ENCODE data around the gene CACNG7.
A peak's percentile ranks its signal among the peaks of the same experiment; 100 is the strongest.

CACNG7 gene

GRCh38 chr19:53953383-53953782 lies 44.3 kb downstream of the CACNG7 start:
- peaks cover 18% of the 10 kb centered on the region for H3K27me3 ChIP-seq (ENCODE audit: insufficient read depth, low read length)
- H3K4me1 ChIP-seq (ENCODE audit: control insufficient read depth, insufficient read depth, low read length, unreplicated experiment), result peaks cover 2% of the 10 kb centered on the region
- H3K79me2 ChIP-seq (ENCODE audit: control insufficient read depth, insufficient read depth, low read length, unreplicated experiment), result no peaks in the 10 kb centered on the region
- no peak overlapping the region for H2AFZ ChIP-seq (ENCODE audit: low read length, unreplicated experiment)
- no peak overlapping the region for H3K27ac ChIP-seq (ENCODE audit: low read depth, low read length)
- H3K36me3 ChIP-seq (ENCODE audit: insufficient read depth, low read length), result no peaks in the 10 kb centered on the region
- no peak overlapping the region for H3K4me3 ChIP-seq (ENCODE audit: low read depth, low read length)

GRCh38 chr19:53957448-53958167 lies 48.5 kb downstream of the CACNG7 start:
- Histone ChIP-seq H3K4me3 (ENCODE audit: low read depth, low read length) (no peak overlapping the region), H2AFZ (ENCODE audit: low read length, unreplicated experiment) (no peak overlapping the region), H3K27ac (ENCODE audit: low read depth, low read length) (no peak overlapping the region), H3K27me3 (ENCODE audit: insufficient read depth, low read length) (peaks cover 22% of the 10 kb centered on the region), H3K4me1 (ENCODE audit: control insufficient read depth, insufficient read depth, low read length, unreplicated experiment) (peaks cover 6% of the 10 kb centered on the region), H3K36me3 (ENCODE audit: insufficient read depth, low read length) (no peaks in the 10 kb centered on the region), H3K79me2 (ENCODE audit: control insufficient read depth, insufficient read depth, low read length, unreplicated experiment) (peaks cover 3% of the 10 kb centered on the region)

GRCh38 chr19:53958168-53958571 lies 49.1 kb downstream of the CACNG7 start:
- Histone ChIP-seq H3K4me1 (ENCODE audit: control insufficient read depth, insufficient read depth, low read length, unreplicated experiment) (peaks cover 6% of the 10 kb centered on the region), H3K79me2 (ENCODE audit: control insufficient read depth, insufficient read depth, low read length, unreplicated experiment) (peaks cover 3% of the 10 kb centered on the region), H2AFZ (ENCODE audit: low read length, unreplicated experiment) (no peak overlapping the region), H3K27me3 (ENCODE audit: insufficient read depth, low read length) (peaks cover 22% of the 10 kb centered on the region), H3K27ac (ENCODE audit: low read depth, low read length) (no peak overlapping the region), H3K4me3 (ENCODE audit: low read depth, low read length) (no peak overlapping the region), H3K36me3 (ENCODE audit: insufficient read depth, low read length) (no peaks in the 10 kb centered on the region)

GRCh38 chr19:53958823-53959757 lies 50.0 kb downstream of the CACNG7 start:
- H3K4me3 ChIP-seq (ENCODE audit: low read depth, low read length), result peak overlapping the region; percentile 69
- peaks cover 3% of the 10 kb centered on the region for H3K79me2 ChIP-seq (ENCODE audit: control insufficient read depth, insufficient read depth, low read length, unreplicated experiment)
- no peak overlapping the region for H2AFZ ChIP-seq (ENCODE audit: low read length, unreplicated experiment)
- peaks cover 22% of the 10 kb centered on the region for H3K27me3 ChIP-seq (ENCODE audit: insufficient read depth, low read length)
- no peak overlapping the region for H3K27ac ChIP-seq (ENCODE audit: low read depth, low read length)
- H3K4me1 ChIP-seq (ENCODE audit: control insufficient read depth, insufficient read depth, low read length, unreplicated experiment), result peaks cover 6% of the 10 kb centered on the region
- H3K36me3 ChIP-seq (ENCODE audit: insufficient read depth, low read length), result no peaks in the 10 kb centered on the region

- Histone ChIP-seq H3K27ac (ENCODE audit: low read depth, low read length) (peak overlapping the region; percentile 21; the same call in 1 of the 2 replicates), H3K4me3 (ENCODE audit: low read depth, low read length) (peak overlapping the region; percentile 69), H3K4me1 (ENCODE audit: control insufficient read depth, insufficient read depth, low read length, unreplicated experiment) (peaks cover 6% of the 10 kb centered on the region), H2AFZ (ENCODE audit: low read length, unreplicated experiment) (no peak overlapping the region), H3K27me3 (ENCODE audit: insufficient read depth, low read length) (peaks cover 22% of the 10 kb centered on the region), H3K79me2 (ENCODE audit: control insufficient read depth, insufficient read depth, low read length, unreplicated experiment) (peaks cover 3% of the 10 kb centered on the region), H3K36me3 (ENCODE audit: insufficient read depth, low read length) (no peaks in the 10 kb centered on the region)
Observed at GRCh38 chr19:53960187-53960586, 51.1 kb downstream of the CACNG7 start.

- H3K4me1 ChIP-seq (ENCODE audit: control insufficient read depth, insufficient read depth, low read length, unreplicated experiment), result peaks cover 6% of the 10 kb centered on the region
- H3K4me3 ChIP-seq (ENCODE audit: low read depth, low read length), result peak overlapping the region; percentile 69
- H3K36me3 ChIP-seq (ENCODE audit: insufficient read depth, low read length), result no peaks in the 10 kb centered on the region
- peaks cover 22% of the 10 kb centered on the region for H3K27me3 ChIP-seq (ENCODE audit: insufficient read depth, low read length)
- peaks cover 3% of the 10 kb centered on the region for H3K79me2 ChIP-seq (ENCODE audit: control insufficient read depth, insufficient read depth, low read length, unreplicated experiment)
- H2AFZ ChIP-seq (ENCODE audit: low read length, unreplicated experiment), result no peak overlapping the region
- H3K27ac ChIP-seq (ENCODE audit: low read depth, low read length), result peak overlapping the region; percentile 21; the same call in 1 of the 2 replicates
Observed at GRCh38 chr19:53960886-53961285, 51.8 kb downstream of the CACNG7 start.

GRCh38 chr19:53961523-53962356 lies 52.7 kb downstream of the CACNG7 start:
- Histone ChIP-seq H3K4me1 (ENCODE audit: control insufficient read depth, insufficient read depth, low read length, unreplicated experiment) (peaks cover 6% of the 10 kb centered on the region), H2AFZ (ENCODE audit: low read length, unreplicated experiment) (peak overlapping the region; percentile 57), H3K36me3 (ENCODE audit: insufficient read depth, low read length) (no peaks in the 10 kb centered on the region), H3K79me2 (ENCODE audit: control insufficient read depth, insufficient read depth, low read length, unreplicated experiment) (peaks cover 3% of the 10 kb centered on the region), H3K27ac (ENCODE audit: low read depth, low read length) (no peak overlapping the region), H3K27me3 (ENCODE audit: insufficient read depth, low read length) (peaks cover 22% of the 10 kb centered on the region), H3K4me3 (ENCODE audit: low read depth, low read length) (peak overlapping the region; percentile 69)

GRCh38 chr19:53962887-53963431 lies 53.9 kb downstream of the CACNG7 start, which contains the start of gene CACNG8:
TSS of gene CACNG8 (plus strand) at chr19:53962937.
- Histone ChIP-seq H3K4me1 (ENCODE audit: control insufficient read depth, insufficient read depth, low read length, unreplicated experiment) (peaks cover 4% of the 10 kb centered on the region), H3K79me2 (ENCODE audit: control insufficient read depth, insufficient read depth, low read length, unreplicated experiment) (peaks cover 3% of the 10 kb centered on the region), H3K27ac (ENCODE audit: low read depth, low read length) (no peak within 1 kb of the TSS), H3K27me3 (ENCODE audit: insufficient read depth, low read length) (peaks cover 13% of the 10 kb centered on the region), H2AFZ (ENCODE audit: low read length, unreplicated experiment) (peak within 1 kb of the TSS; percentile 57), H3K36me3 (ENCODE audit: insufficient read depth, low read length) (no peaks in the 10 kb centered on the region), H3K4me3 (ENCODE audit: low read depth, low read length) (peak within 1 kb of the TSS; percentile 69)

GRCh38 chr19:53965091-53965490 lies 56.0 kb downstream of the CACNG7 start:
- H3K36me3 ChIP-seq (ENCODE audit: insufficient read depth, low read length), result no peaks in the 10 kb centered on the region
- H3K4me1 ChIP-seq (ENCODE audit: control insufficient read depth, insufficient read depth, low read length, unreplicated experiment), result peaks cover 3% of the 10 kb centered on the region
- no peak overlapping the region for H3K27ac ChIP-seq (ENCODE audit: low read depth, low read length)
- peaks cover 4% of the 10 kb centered on the region; the same call in 1 of the 2 replicates for H3K27me3 ChIP-seq (ENCODE audit: insufficient read depth, low read length)
- no peak overlapping the region for H3K4me3 ChIP-seq (ENCODE audit: low read depth, low read length)
- H3K79me2 ChIP-seq (ENCODE audit: control insufficient read depth, insufficient read depth, low read length, unreplicated experiment), result no peaks in the 10 kb centered on the region
- no peak overlapping the region for H2AFZ ChIP-seq (ENCODE audit: low read length, unreplicated experiment)

- Histone ChIP-seq H3K27ac (ENCODE audit: low read depth, low read length) (no peak overlapping the region), H3K4me1 (ENCODE audit: control insufficient read depth, insufficient read depth, low read length, unreplicated experiment) (no peaks in the 10 kb centered on the region), H3K79me2 (ENCODE audit: control insufficient read depth, insufficient read depth, low read length, unreplicated experiment) (no peaks in the 10 kb centered on the region), H3K36me3 (ENCODE audit: insufficient read depth, low read length) (no peaks in the 10 kb centered on the region), H2AFZ (ENCODE audit: low read length, unreplicated experiment) (no peak overlapping the region), H3K4me3 (ENCODE audit: low read depth, low read length) (no peak overlapping the region), H3K27me3 (ENCODE audit: insufficient read depth, low read length) (no peaks in the 10 kb centered on the region)
Observed at GRCh38 chr19:53966931-53967330, 57.9 kb downstream of the CACNG7 start.

All from ACC112 (cell line).